Ascending aorta (tissue), 2 donors: Measurements from ENCODE around the gene TEN1. TPM values are rescaled to one million over a fixed set of nuclear protein-coding genes. Genes with fewer than 3 reads are reported as not detected.

Experiments used
- DNase-seq, 2 donors: peaks; one replicate each; pipeline ENCODE4 v3.0.0-alpha.2; 2019; ENCODE audit warnings: low spot score in 2 of 2
- H3K27ac ChIP-seq, 2 donors: fragments of 200-600 bp; sonication (generic); one replicate each; pipeline ENCODE4 v1.5.1; 2016 to 2017; ENCODE audit warnings: mild to moderate bottlenecking in 1 of 2
- H3K27me3 ChIP-seq: fragments of 200-600 bp; sonication (generic); one replicate; pipeline ENCODE4 v1.5.1; 2017
- H3K36me3 ChIP-seq, 2 donors: fragments of 200-600 bp; sonication (generic); one replicate each; pipeline ENCODE4 v1.5.1; 2016
- H3K4me1 ChIP-seq, 2 donors: fragments of 200-600 bp; sonication (generic); one replicate each; pipeline ENCODE4 v1.5.1; 2016 to 2017; ENCODE audit warnings: mild to moderate bottlenecking in 1 of 2
- H3K4me3 ChIP-seq, 2 donors: fragments of 200-600 bp; sonication (generic); one replicate each; pipeline ENCODE4 v1.5.1; 2016 to 2017; ENCODE audit warnings: mild to moderate bottlenecking in 1 of 2
- H3K9me3 ChIP-seq, 2 donors: fragments of 200-600 bp; sonication (generic); one replicate each; pipeline ENCODE4 v1.5.1; 2016
- CTCF ChIP-seq, 3 experiments: fragments of 200-600 bp in 2 of 3; fragments of 450-650 bp in 1 of 3; sonication (generic) in 2 of 3; IDR thresholded peaks; one replicate each; pipeline ENCODE4 v1.5.1; 2016 to 2019; ENCODE audit warnings: antibody characterized with exemption in 3 of 3, mild to moderate bottlenecking in 1 of 3, moderate library complexity in 1 of 3
- intact Hi-C: fragments of 100-400 bp; cut with DNase I; formaldehyde crosslinking; loops from one replicate; pipeline ENCODE4 v1.15.1; 2023
- total RNA-seq: library from RNA; depleted of rRNA; stranded (reverse); fragments of >200 nt; gene quantifications from one replicate; pipeline ENCODE4 v1.1.0, GENCODE V29; 2016

TEN1 gene
- total RNA-seq, 1 donor from 2014 or later = 33.6 TPM

DNA sequence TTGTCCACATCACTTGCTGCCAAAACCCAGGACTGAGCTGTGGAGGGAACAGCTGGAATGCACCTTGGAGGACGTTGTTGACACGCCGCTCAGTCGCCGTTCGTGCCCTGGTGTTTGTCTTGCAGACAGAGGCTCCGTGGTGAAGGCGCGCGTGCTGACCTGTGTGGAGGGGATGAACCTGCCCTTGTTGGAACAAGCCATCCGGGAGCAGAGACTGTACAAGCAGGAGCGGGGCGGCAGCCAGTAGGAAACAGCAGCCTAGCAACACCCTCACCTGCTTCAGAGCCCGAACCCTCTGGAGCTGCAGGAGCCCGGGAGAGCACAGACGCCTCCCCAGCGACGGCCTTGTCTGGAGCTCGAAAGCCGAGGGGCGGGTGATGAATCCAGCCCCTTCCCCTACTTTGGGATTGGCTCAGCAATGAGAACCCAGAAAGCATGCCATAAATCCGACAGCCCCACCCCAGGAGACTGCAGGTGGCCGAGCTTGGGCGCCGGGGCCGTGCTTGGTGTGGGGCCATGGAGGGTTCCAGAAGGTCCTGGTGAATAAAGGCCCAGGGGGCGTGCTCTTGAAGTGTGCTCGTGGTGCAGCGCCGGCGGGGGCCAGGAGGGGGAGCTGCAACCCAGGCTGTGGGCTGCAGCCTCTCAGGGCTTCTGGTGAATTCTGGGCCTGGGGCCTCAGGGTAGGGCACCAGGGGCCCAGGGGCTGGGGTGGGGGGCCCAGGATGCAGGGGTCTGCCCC, 21.1 kb downstream of the TEN1 start:
- Histone ChIP-seq H3K4me3 (no peak overlapping the region), H3K27me3 (no peaks in the 10 kb centered on the region), H3K36me3 (no peaks in the 10 kb centered on the region), H3K9me3 (no peaks in the 10 kb centered on the region), H3K27ac (no peak overlapping the region), H3K4me1 (no peaks in the 10 kb centered on the region)
- no peak for DNase-seq
- intact Hi-C loops = no loop called here
- peak in 2 of 3 experiments; percentile 43 to 47 for TF ChIP-seq CTCF (IDR thresholded peaks at IDR 0.05)

GRCh38 chr17:76000755-76001521, 21.9 kb downstream of the TEN1 start, which contains the start of gene CDK3:
CDK3 (plus strand) TSS chr17:76000855; CDS start chr17:76001426, 571 bp downstream.
- TF ChIP-seq CTCF (IDR thresholded peaks at IDR 0.05) = no peak
- H3K4me3 ChIP-seq = no peak within 1 kb of the TSS
- intact Hi-C loops = no loop called here
- H3K4me1 ChIP-seq = no peaks in the 10 kb centered on the region
- H3K27ac ChIP-seq = no peak within 1 kb of the TSS
- DNase-seq = no peak
- no peaks in the 10 kb centered on the region for H3K9me3 ChIP-seq
- no peaks in the 10 kb centered on the region for H3K36me3 ChIP-seq
- no peaks in the 10 kb centered on the region for H3K27me3 ChIP-seq

DNA sequence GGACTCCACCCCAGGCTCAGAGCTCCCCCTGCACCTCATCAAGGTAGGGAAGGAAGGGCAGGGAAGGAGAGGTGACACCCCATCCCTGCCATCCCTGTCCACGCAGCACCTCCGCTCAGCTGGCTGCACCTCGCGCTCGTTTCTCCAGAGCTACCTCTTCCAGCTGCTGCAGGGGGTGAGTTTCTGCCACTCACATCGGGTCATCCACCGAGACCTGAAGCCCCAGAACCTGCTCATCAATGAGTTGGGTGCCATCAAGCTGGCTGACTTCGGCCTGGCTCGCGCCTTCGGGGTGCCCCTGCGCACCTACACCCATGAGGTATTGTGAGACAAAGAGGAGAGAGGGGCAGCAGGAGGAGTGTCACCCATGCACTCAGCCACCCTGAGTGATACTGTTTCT, 23.1 kb downstream of the TEN1 start:
- Histone ChIP-seq H3K27me3 (no peaks in the 10 kb centered on the region), H3K27ac (no peak overlapping the region), H3K4me1 (no peaks in the 10 kb centered on the region), H3K36me3 (no peaks in the 10 kb centered on the region), H3K9me3 (no peaks in the 10 kb centered on the region), H3K4me3 (no peak overlapping the region)
- intact Hi-C loops = no loop called here
- no peak for TF ChIP-seq CTCF (IDR thresholded peaks at IDR 0.05)
- no peak for DNase-seq

DNA sequence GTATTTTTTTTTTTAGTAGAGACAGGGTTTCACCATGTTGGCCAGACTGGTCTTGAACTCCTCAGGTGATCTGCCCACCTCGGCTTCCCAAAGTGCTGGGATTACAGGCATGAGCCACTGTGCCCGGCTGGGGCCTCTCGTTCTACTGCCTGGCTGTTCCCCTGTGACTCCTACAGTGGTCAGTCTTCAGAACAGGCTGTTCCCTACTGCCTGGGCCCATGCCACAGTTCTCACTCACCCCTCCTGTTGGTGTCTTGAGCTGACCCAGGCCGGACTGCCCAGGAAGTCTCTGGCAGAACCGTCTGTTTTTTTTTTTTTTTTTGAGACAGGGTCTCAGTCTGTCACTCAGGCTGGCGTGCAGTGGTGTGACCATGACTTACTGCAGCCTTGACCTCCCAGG, 24.9 kb downstream of the TEN1 start:
- no peak for DNase-seq
- intact Hi-C loops = loop anchor here (2.0 kb wide), 1 partner anchor 99 kb away; the partner anchor contains the start of gene MRPL38

GRCh38 chr17:76004750-76005262, 25.8 kb downstream of the TEN1 start:
- no peak overlapping the region for H3K27ac ChIP-seq
- intact Hi-C loops = loop anchor here (2.0 kb wide), 1 partner anchor 100 kb away; the partner anchor contains the start of gene MRPL38

More for the DNA sequence above, 24.9 kb downstream of the TEN1 start:
- H3K4me1 ChIP-seq = no peaks in the 10 kb centered on the region
- no peaks in the 10 kb centered on the region for H3K9me3 ChIP-seq
- no peak overlapping the region for H3K27ac ChIP-seq
- no peaks in the 10 kb centered on the region for H3K27me3 ChIP-seq
- no peaks in the 10 kb centered on the region for H3K36me3 ChIP-seq
- TF ChIP-seq CTCF (IDR thresholded peaks at IDR 0.05) = no peak
- H3K4me3 ChIP-seq = no peak overlapping the region

More at GRCh38 chr17:76004750-76005262, 25.8 kb downstream of the TEN1 start:
- DNase-seq = no peak
- Histone ChIP-seq H3K36me3 (no peaks in the 10 kb centered on the region), H3K4me1 (no peaks in the 10 kb centered on the region), H3K4me3 (no peak overlapping the region), H3K9me3 (no peaks in the 10 kb centered on the region), H3K27me3 (no peaks in the 10 kb centered on the region)
- no peak for TF ChIP-seq CTCF (IDR thresholded peaks at IDR 0.05)
